ENCODE results near the gene TMIGD2. TPM values are rescaled to one million over a fixed set of nuclear protein-coding genes. Genes with fewer than 3 reads are reported as not detected.
"Not testable (repeated sequence)": the region's sequence is repeated elsewhere in the genome, so short reads cannot be mapped to it uniquely, and the experiment has no call there.

Gene TMIGD2
- total RNA-seq, 6 experiments from 2014 or later: 0.24 to 0.32 TPM; not detected in 4

DNA sequence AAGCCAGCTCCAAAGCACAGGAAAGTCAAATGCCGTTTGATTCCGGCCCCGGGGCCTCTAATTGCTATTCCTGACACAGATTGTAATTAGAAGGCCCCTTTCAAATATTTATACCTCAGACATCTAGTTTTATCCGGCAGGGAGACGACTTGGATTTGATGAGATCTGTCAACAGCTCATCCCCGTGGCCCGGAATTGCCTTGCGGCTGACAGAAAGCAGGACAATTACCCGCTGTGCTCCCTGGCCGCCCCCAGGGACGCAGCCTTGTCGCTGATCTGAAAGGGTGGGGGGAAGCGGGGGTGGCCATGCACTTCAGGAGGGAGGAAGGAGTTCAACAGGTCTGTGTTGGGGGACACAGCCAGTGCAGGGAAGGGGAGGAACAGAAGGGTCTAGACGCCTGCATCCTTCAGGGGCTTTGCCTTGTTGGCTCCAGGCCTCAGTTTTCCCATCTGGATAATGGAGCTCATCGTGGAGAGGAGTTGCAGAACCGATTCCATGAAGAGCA lies 24.9 kb downstream of the TMIGD2 start:
- H3K36me3 ChIP-seq: no peaks in the 10 kb centered on the region
- TF ChIP-seq POLR2A (IDR thresholded peaks at IDR 0.05): no peak
- TF ChIP-seq, protein P1, sequence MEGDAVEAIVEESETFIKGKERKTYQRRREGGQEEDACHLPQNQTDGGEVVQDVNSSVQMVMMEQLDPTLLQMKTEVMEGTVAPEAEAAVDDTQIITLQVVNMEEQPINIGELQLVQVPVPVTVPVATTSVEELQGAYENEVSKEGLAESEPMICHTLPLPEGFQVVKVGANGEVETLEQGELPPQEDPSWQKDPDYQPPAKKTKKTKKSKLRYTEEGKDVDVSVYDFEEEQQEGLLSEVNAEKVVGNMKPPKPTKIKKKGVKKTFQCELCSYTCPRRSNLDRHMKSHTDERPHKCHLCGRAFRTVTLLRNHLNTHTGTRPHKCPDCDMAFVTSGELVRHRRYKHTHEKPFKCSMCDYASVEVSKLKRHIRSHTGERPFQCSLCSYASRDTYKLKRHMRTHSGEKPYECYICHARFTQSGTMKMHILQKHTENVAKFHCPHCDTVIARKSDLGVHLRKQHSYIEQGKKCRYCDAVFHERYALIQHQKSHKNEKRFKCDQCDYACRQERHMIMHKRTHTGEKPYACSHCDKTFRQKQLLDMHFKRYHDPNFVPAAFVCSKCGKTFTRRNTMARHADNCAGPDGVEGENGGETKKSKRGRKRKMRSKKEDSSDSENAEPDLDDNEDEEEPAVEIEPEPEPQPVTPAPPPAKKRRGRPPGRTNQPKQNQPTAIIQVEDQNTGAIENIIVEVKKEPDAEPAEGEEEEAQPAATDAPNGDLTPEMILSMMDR (IDR thresholded peaks at IDR 0.05): no peak
- H3K4me3 ChIP-seq: no peak overlapping the region
- ATAC-seq (no peak), DNase-seq (no peak)
- WGBS (ENCODE audit: insufficient coverage, low coverage, low lambda C conversion rate, missing lambda C conversion rate): 7% methylated on average over 3 of the region's 16 CpGs
- no peak overlapping the region for H3K27ac ChIP-seq
- intact Hi-C loops (cut with DNase I): no loop called here
- H3K9me3 ChIP-seq: no peaks in the 10 kb centered on the region
- no peaks in the 10 kb centered on the region for H3K27me3 ChIP-seq
- peaks cover 0 to 10% (median 0%) of the 10 kb centered on the region in 4 donors for H3K4me1 ChIP-seq

DNA sequence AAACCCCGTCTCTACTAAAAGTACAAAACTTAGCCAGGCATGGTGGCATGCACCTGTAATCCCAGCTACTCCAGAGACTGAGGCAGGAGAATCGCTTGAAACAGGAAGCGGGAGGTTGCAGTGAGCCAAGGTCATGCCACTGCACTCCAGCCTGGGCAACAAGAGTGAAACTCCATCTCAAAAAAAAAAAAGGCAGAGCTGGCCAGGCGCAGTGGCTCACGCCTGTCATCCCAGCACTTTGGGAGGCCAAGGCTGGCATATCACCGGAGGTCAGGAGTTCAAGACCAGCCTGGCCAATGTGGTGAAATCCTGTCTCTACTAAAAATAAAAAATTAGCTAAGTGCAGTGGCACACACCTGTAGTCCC lies 27.9 kb downstream of the TMIGD2 start:
- H3K36me3 ChIP-seq; intact Hi-C loops (cut with DNase I); H3K9me3 ChIP-seq; H3K27me3 ChIP-seq; H3K27ac ChIP-seq; DNase-seq; H3K4me3 ChIP-seq: not testable (repeated sequence)
- peak; percentile 22 to 72 (median 55) for ATAC-seq
- H3K4me1 ChIP-seq: peaks cover 0 to 10% (median 2%) of the 10 kb centered on the region in 4 donors
- WGBS (ENCODE audit: insufficient coverage, low coverage, low lambda C conversion rate, missing lambda C conversion rate): 15% methylated on average over 6 of the region's 6 CpGs

DNA sequence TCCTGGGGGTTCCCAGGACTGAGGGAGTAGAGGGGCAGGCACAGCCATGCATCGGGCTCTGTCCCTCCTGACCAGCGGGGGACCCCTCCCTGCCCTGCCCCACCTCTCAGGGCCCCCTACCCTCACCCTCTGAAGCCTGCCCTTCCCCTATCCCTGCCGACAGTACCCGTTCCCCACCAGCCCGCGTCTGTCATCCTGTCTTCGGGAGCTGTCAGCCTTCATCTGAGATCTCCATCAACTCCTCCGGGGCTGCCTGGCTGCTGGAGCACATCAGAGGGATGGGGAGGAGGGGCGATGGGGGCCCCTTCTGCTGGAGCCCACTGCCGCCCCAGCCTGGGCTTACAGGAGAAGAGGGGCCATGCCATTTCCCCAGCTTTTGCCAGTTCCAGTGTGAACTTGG lies 29.3 kb downstream of the TMIGD2 start:
- Histone ChIP-seq H3K9me3 (no peaks in the 10 kb centered on the region), H3K36me3 (peaks cover 0 to 9% (median 0%) of the 10 kb centered on the region in 4 donors), H3K4me3 (no peak overlapping the region), H3K4me1 (peaks cover 0 to 19% (median 6%) of the 10 kb centered on the region in 4 donors), H3K27ac (no peak overlapping the region), H3K27me3 (no peaks in the 10 kb centered on the region)
- ATAC-seq: no peak
- intact Hi-C loops (cut with DNase I): no loop called here
- TF ChIP-seq, protein P1 (IDR thresholded peaks at IDR 0.05): no peak
- TF ChIP-seq POLR2A (IDR thresholded peaks at IDR 0.05): no peak
- 79% methylated on average over 2 of the region's 10 CpGs for WGBS (ENCODE audit: insufficient coverage, low coverage, low lambda C conversion rate, missing lambda C conversion rate)
- DNase-seq: no peak

DNA sequence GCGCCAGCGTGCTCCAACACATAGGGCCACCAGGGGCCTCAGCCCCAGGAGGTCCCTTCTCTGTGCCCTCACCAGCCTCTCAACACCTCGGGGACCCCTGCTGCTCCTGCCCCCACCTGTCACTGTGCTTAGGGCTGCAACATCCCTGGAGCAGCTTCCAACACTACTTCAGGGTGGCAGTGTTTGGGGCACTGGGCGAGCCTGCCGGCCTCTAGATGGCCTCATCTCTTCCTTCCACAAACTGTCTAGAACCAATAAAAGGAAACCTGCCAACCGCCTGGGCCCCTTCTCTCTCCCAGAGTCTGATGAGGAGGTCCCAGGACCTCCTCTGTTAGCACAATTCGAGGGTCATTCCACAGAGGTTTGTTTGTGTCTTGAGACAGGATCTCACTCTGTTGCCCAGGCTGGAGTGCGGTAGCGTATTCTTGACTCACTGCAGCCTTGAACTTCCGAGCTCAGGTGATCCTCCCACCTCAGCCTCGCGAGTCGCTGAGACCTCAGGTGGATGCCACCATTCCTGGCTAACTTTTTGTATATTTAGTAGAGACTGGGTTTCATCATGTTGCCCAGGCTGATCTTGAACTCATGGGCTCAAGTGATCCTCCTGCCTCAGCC lies 33.3 kb downstream of the TMIGD2 start:
- H3K27me3 ChIP-seq: no peaks in the 10 kb centered on the region
- TF ChIP-seq POLR2A (IDR thresholded peaks at IDR 0.05): no peak
- TF ChIP-seq, protein P1 (IDR thresholded peaks at IDR 0.05): peak; percentile 10 to 42 (median 24)
- ATAC-seq: peak; percentile 19 to 46 (median 36)
- DNase-seq: no peak
- WGBS (ENCODE audit: insufficient coverage, low coverage, low lambda C conversion rate, missing lambda C conversion rate): 4% methylated on average over 3 of the region's 13 CpGs
- H3K9me3 ChIP-seq: no peaks in the 10 kb centered on the region
- intact Hi-C loops (cut with DNase I): loop anchor here in 1 of 2 donors (5.0 to 10.0 kb wide), 2 partner anchors 93 to 226 kb away; no protein-coding TSS in a partner anchor
- H3K36me3 ChIP-seq: peaks cover 0 to 25% (median 2%) of the 10 kb centered on the region in 4 donors
- H3K4me1 ChIP-seq: peaks cover 0 to 21% (median 8%) of the 10 kb centered on the region in 4 donors
- peak overlapping the region; percentile 66 to 94 (median 69) for H3K27ac ChIP-seq
- H3K4me3 ChIP-seq: no peak overlapping the region

Data from right lobe of liver (tissue), 6 donors.